Stimulated activated CD8-positive, alpha-beta memory T cell treated with anti-CD3 and anti-CD28 coated beads, Interleukin-15, amount 100 ng/mL, for 4 hours (primary cell): ENCODE data around the gene C2orf76.
"Not testable (repeated sequence)": the region's sequence is repeated elsewhere in the genome, so short reads cannot be mapped to it uniquely, and the experiment has no call there.

Experiments used
- DNase-seq, 2 donors: peaks; one replicate each; pipeline ENCODE4 v3.0.0-alpha.2; 2020; ENCODE audit warnings: low read depth in 2 of 2

The C2orf76 gene

GRCh38 chr2:119366649-119367471 lies at the start of gene C2orf76, which contains the start of gene DBI:
Gene C2orf76 (minus strand): TSS chr2:119366834. CDS start chr2:119339959, 26,875 bp downstream.
Gene DBI (plus strand): TSS chr2:119366977. CDS start chr2:119367052, 75 bp downstream.
- peak; percentile 83 to 88 for DNase-seq

- DNase-seq, result no peak
Measured at GRCh38 chr2:119415630-119416029, 49.0 kb upstream of the C2orf76 start.

GRCh38 chr2:119414894-119415293 lies 48.3 kb upstream of the C2orf76 start:
- DNase-seq, result no peak

DNA sequence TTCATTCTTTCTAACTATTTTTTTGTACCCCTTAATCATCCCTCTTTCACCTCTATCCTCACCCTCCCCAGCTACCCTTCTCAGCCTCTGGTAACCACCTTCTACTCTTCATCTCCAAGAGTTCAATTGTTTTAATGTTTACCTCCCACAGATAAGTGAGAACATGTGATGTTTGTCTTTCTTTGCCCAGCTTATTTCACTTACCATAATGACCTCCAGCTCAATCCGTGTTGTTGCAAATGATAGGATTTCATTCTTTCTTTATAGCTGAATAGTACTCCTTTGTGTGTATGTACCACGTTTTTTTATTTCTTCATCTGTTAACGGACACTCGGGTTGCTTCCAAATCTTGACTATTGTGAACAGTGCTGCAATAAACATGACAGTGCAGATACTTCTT lies 42.9 kb upstream of the C2orf76 start:
- no peak for DNase-seq

- DNase-seq, result no peak
Measured at GRCh38 chr2:119408221-119408619, 41.6 kb upstream of the C2orf76 start.

- no peak for DNase-seq
Measured at GRCh38 chr2:119407430-119408220, 41.0 kb upstream of the C2orf76 start.

DNA sequence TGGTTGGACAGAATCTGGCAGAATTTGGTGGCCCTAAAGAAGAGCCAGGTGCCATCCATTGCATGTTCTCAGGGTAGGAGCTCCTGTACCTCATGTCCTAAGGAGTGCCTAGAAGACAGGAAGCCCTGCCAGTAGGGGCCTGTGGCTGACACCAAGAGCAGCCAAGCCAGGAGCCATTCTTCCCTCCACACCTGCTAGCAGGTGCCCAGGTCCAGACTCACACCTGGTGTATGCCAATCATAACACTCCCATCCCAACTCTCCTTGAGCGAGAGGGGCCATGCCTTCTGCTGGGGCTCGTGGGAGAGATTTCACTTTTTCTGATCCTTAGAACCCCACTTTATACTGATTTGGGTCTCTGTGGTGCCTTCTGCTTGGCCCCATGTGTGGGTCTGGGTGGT lies 38.5 kb upstream of the C2orf76 start:
- no peak for DNase-seq

DNA sequence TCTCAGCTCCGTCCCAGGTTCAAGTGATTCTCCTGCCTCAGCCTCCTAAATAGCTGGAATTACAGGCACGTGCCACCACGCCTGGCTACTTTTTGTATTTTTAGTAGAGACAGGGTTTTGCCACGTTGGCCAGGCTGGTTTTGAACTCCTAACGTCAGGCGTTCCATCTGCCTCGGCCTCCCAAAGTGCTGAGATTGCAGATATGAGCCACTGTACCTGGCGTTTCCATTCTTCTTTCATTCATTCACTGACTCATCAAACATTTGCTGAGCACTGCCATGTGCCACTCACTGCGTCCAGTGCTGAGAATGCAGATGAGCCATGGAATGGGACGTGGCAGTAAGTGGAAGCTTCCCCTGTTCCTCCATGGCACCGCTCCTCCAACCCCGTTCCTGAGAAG lies 37.0 kb upstream of the C2orf76 start:
- not testable (repeated sequence) for DNase-seq

DNA sequence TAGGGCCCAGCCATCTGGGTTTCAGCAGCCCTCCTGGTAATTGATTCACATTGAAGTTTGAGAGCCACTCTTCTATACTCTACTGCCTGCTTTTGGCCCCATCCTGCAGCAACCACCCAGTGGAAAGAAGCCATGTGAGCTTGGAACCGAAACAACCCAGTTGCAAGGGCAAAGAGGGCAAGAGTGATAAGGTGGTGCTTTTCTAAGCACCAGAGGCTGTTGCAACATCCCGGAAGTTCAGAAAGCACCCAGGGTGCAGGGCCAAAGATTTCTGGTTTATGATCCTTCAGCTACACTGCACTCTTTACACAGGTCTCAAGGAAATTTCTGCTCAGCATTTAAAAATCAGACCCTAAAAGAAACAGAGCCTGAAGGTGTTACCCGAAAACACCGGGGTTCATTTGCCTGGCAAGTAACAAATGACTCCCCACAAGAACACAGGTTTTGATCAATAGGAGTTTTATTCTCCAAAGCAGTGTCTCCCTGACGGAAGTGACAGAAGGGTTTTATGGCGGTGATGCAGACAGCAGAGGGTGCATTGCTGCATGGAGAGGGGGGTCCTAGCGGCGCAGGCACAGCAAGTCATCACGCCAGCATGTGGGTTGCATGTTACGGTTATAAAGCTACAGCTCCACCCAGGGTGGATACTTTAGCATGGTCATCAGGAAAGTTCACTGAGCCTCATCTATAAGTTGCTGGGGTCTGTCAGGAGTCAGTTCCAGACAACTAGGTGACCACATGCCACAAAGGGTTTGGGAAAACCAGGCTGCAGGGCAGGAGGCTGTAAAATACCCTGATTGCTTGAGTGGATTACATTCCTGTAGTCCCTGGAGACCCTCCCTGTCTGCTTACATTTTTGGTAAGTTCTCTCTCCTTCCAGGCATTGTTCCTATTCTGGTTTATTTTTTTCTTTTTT lies 36.3 kb upstream of the C2orf76 start:
- no peak for DNase-seq

- DNase-seq, result no peak
Measured at GRCh38 chr2:119402106-119402505, 35.5 kb upstream of the C2orf76 start.

GRCh38 chr2:119397196-119397595 lies 30.6 kb upstream of the C2orf76 start:
- no peak for DNase-seq

- DNase-seq, result no peak
Measured at GRCh38 chr2:119393971-119394748, 27.5 kb upstream of the C2orf76 start.

GRCh38 chr2:119389615-119390306 lies 23.1 kb upstream of the C2orf76 start:
- DNase-seq, result no peak

GRCh38 chr2:119387381-119388129 lies 20.9 kb upstream of the C2orf76 start:
- DNase-seq, result no peak

GRCh38 chr2:119385466-119385865 lies 18.8 kb upstream of the C2orf76 start:
- DNase-seq, result no peak

DNA sequence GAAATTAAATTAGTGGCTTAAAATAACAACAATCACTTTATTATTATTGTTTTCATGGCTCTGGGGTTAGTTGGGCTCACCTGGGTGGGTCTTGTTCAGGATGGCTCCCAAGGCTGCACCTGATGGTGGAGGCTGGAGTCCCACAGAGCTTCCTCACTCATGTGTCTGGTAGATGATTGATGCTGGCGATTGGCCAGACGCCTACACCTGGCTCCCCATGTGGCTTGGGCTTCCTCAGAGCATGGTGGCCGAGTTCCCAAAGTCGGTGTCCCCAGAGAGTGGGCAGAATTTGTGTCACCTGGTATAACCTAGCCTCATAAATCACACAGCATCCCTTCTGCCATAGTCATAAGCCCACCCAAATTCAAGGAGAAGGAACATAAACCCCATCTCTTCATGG lies 18.3 kb upstream of the C2orf76 start:
- no peak for DNase-seq

GRCh38 chr2:119383410-119384140 lies 16.9 kb upstream of the C2orf76 start:
- no peak for DNase-seq

- no peak for DNase-seq
Measured at GRCh38 chr2:119378566-119378965, 11.9 kb upstream of the C2orf76 start.

DNA sequence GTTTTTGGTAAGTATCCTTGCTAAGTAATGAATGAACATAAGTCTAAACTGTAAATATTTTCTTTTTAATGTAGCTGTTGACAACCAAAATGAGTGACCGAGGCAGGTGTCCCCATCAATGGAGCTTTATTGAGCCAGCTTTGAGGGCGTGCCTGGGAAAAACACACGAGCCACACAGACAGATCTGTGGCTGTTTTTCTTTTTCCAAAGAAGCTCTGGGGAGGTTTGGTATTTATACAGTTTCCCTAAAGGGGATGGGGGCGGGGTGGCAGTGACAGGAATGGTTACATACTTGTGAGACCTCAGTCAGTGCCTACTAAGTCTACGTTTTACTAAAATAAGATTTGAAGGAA lies 11.3 kb upstream of the C2orf76 start:
- DNase-seq, result no peak
